Endodermal cell (in vitro differentiated cells): Measurements from ENCODE around the gene TBC1D1. TPM values are rescaled to one million over a fixed set of nuclear protein-coding genes. Genes with fewer than 3 reads are reported as not detected.

Experiments used
- DNase-seq: peaks from one replicate; pipeline ENCODE4 v3.0.0-alpha.2; 2017
- H3K27ac ChIP-seq: 2 replicates; pipeline ENCODE4 v1.5.1; 2013; ENCODE audit warnings: mild to moderate bottlenecking, low read depth, low read length, moderate library complexity
- H3K27me3 ChIP-seq: 2 replicates; pipeline ENCODE4 v1.6.1; 2013; ENCODE audit warnings: mild to moderate bottlenecking, low read length, moderate library complexity; ENCODE audit not compliant: insufficient read depth, control insufficient read depth, poor library complexity, severe bottlenecking
- H3K36me3 ChIP-seq: 2 replicates; pipeline ENCODE4 v1.7.0; 2013; ENCODE audit warnings: mild to moderate bottlenecking, low read length, moderate library complexity; ENCODE audit not compliant: control insufficient read depth, insufficient read depth
- H3K4me1 ChIP-seq: one replicate; pipeline ENCODE4 v1.7.0; 2013; ENCODE audit warnings: low read length; ENCODE audit not compliant: control insufficient read depth, insufficient read depth
- H3K4me3 ChIP-seq: 2 replicates; pipeline ENCODE4 v1.5.1; 2013; ENCODE audit warnings: mild to moderate bottlenecking, low read length, moderate library complexity
- H3K9ac ChIP-seq: 2 replicates; pipeline ENCODE4 v1.6.1; 2013; ENCODE audit warnings: mild to moderate bottlenecking, low read length, moderate library complexity; ENCODE audit not compliant: poor library complexity, severe bottlenecking; ENCODE audit errors: extremely low read depth
- H3K9me3 ChIP-seq: 2 replicates; pipeline ENCODE4 v1.6.1; 2013; ENCODE audit warnings: mild to moderate bottlenecking, low read length, moderate library complexity; ENCODE audit not compliant: control insufficient read depth
- H3K27ac Mint-ChIP-seq: 2 replicates; pipeline ENCODE4 v1.8.0; 2020; ENCODE audit warnings: mixed read lengths
- H3K27me3 Mint-ChIP-seq: 2 replicates; pipeline ENCODE4 v1.8.0; 2021; ENCODE audit warnings: mild to moderate bottlenecking, mixed read lengths; ENCODE audit not compliant: insufficient read depth
- H3K36me3 Mint-ChIP-seq: 2 replicates; pipeline ENCODE4 v1.8.0; 2020; ENCODE audit warnings: low read depth, mixed read lengths
- H3K4me1 Mint-ChIP-seq: 2 replicates; pipeline ENCODE4 v1.8.0; 2020; ENCODE audit warnings: mixed read lengths
- H3K4me3 Mint-ChIP-seq: 2 replicates; pipeline ENCODE4 v1.8.0; 2020; ENCODE audit warnings: mild to moderate bottlenecking, moderate library complexity, mixed read lengths
- H3K9me3 Mint-ChIP-seq: 2 replicates; pipeline ENCODE4 v1.8.0; 2020; ENCODE audit warnings: mild to moderate bottlenecking, mixed read lengths
- WGBS, 2 experiments: methylation state at CpG; one replicate each; pipeline versions ENCODE4 v1.1.5 to v1.1.7; 2013; ENCODE audit warnings: missing lambda C conversion rate in 2 of 2, mixed read lengths in 1 of 2; ENCODE audit not compliant: insufficient coverage in 1 of 2, insufficient read length in 1 of 2; 5-methylcytosine and 5-hydroxymethylcytosine counted together
- total RNA-seq, 2 donors: library from RNA; stranded (reverse); fragmentation: NEBNext Ultra II Directional in 1 of 2; extraction: Animal tissue kit (Norgen Biotek cat#: 25700) in 1 of 2; gene quantifications; 2 replicates in 1 of 2; 3 replicates in 1 of 2; pipeline ENCODE4 v1.2.1, GENCODE V29; 2021
- TF ChIP-seq, protein P1 (sequence below): fragments of 200-600 bp; sonication (generic); conservative IDR thresholded peaks from 2 replicates; pipeline ENCODE4 v1.5.0; 2021; ENCODE audit warnings: antibody characterized with exemption, mild to moderate bottlenecking

The TBC1D1 gene
- total RNA-seq, 2 donors from 2014 or later, result 110 to 122 TPM

DNA sequence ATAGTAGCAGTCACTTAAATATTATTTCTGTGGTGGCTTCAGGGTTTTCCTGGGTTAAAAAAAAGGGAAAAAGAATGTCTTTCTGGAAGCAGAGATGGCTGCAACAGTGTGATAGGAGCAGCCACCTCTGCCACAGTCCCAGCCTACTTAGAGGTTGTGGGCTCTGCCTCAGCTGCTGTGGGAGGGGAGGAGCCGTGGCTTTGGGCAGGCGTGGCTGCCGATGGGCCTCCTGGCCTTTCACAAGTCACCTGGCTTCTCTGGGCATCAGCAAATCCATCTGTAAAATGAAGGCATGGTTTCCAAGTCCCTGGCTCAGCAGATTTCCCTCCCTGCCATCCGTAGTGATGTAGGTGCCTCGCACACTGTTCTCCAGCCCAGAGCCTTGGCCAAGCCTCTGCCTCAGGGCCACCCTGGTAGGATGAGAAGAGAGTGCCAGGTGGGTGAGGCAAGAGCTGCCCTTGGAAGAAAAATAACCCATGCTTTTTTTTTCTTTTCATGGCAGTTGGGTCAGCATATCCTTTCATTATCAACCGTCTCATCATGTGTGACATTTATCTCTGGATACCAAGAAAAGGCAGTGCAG, 135.4 kb downstream of the TBC1D1 start:
- no peaks in the 10 kb centered on the region for H3K4me1 ChIP-seq
- peaks cover 33% of the 10 kb centered on the region for H3K36me3 ChIP-seq
- TF ChIP-seq, protein P1, sequence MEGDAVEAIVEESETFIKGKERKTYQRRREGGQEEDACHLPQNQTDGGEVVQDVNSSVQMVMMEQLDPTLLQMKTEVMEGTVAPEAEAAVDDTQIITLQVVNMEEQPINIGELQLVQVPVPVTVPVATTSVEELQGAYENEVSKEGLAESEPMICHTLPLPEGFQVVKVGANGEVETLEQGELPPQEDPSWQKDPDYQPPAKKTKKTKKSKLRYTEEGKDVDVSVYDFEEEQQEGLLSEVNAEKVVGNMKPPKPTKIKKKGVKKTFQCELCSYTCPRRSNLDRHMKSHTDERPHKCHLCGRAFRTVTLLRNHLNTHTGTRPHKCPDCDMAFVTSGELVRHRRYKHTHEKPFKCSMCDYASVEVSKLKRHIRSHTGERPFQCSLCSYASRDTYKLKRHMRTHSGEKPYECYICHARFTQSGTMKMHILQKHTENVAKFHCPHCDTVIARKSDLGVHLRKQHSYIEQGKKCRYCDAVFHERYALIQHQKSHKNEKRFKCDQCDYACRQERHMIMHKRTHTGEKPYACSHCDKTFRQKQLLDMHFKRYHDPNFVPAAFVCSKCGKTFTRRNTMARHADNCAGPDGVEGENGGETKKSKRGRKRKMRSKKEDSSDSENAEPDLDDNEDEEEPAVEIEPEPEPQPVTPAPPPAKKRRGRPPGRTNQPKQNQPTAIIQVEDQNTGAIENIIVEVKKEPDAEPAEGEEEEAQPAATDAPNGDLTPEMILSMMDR, result no peak
- peaks cover 46% of the 10 kb centered on the region for H3K36me3 Mint-ChIP-seq
- H3K27ac ChIP-seq, result no peak overlapping the region
- peaks cover 30% of the 10 kb centered on the region for H3K4me1 Mint-ChIP-seq
- H3K9me3 Mint-ChIP-seq, result peaks cover 2% of the 10 kb centered on the region
- no peak overlapping the region for H3K9ac ChIP-seq
- DNase-seq, result no peak
- no peak overlapping the region for H3K27ac Mint-ChIP-seq
- H3K27me3 Mint-ChIP-seq, result no peaks in the 10 kb centered on the region
- H3K27me3 ChIP-seq, result no peaks in the 10 kb centered on the region
- no peak overlapping the region for H3K4me3 ChIP-seq
- H3K4me3 Mint-ChIP-seq, result no peak overlapping the region
- no peaks in the 10 kb centered on the region for H3K9me3 ChIP-seq
- 94 to 100% methylated on average over 6 of the region's 6 CpGs for WGBS, 2 experiments

DNA sequence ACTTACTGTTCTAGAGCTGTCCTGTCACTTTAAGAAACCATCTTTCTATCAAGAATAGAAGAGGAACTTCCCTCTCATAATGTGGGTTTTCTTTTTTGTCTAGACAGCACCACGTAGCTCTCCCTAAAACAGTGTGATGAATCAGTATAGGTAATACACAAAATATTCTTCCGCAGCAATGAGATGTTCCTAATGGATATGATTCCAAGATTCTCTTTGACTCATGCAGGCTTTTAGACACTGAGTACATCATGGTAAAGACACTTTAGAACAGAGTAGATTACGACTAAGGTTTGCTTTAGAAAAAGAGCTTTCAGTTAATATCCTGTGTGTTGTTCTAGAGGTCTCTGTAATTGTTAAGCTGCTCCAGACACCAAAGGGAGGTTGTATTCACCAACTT, 139.1 kb downstream of the TBC1D1 start:
- no peak overlapping the region for H3K27ac Mint-ChIP-seq
- no peaks in the 10 kb centered on the region for H3K9me3 Mint-ChIP-seq
- no peaks in the 10 kb centered on the region for H3K9me3 ChIP-seq
- DNase-seq, result no peak
- no peak overlapping the region for H3K4me3 ChIP-seq
- peaks cover 28% of the 10 kb centered on the region for H3K36me3 Mint-ChIP-seq
- H3K27me3 ChIP-seq, result no peaks in the 10 kb centered on the region
- no peaks in the 10 kb centered on the region for H3K27me3 Mint-ChIP-seq
- peaks cover 7% of the 10 kb centered on the region for H3K4me1 Mint-ChIP-seq
- peak overlapping the region; percentile 93 for H3K27ac ChIP-seq
- WGBS, 2 experiments, result 50 to 65% methylated on average over 2 to 3 of the region's 3 CpGs
- no peak overlapping the region for H3K4me3 Mint-ChIP-seq
- no peak overlapping the region for H3K9ac ChIP-seq
- peaks cover 29% of the 10 kb centered on the region for H3K36me3 ChIP-seq
- TF ChIP-seq, protein P1, result no peak
- no peaks in the 10 kb centered on the region for H3K4me1 ChIP-seq

DNA sequence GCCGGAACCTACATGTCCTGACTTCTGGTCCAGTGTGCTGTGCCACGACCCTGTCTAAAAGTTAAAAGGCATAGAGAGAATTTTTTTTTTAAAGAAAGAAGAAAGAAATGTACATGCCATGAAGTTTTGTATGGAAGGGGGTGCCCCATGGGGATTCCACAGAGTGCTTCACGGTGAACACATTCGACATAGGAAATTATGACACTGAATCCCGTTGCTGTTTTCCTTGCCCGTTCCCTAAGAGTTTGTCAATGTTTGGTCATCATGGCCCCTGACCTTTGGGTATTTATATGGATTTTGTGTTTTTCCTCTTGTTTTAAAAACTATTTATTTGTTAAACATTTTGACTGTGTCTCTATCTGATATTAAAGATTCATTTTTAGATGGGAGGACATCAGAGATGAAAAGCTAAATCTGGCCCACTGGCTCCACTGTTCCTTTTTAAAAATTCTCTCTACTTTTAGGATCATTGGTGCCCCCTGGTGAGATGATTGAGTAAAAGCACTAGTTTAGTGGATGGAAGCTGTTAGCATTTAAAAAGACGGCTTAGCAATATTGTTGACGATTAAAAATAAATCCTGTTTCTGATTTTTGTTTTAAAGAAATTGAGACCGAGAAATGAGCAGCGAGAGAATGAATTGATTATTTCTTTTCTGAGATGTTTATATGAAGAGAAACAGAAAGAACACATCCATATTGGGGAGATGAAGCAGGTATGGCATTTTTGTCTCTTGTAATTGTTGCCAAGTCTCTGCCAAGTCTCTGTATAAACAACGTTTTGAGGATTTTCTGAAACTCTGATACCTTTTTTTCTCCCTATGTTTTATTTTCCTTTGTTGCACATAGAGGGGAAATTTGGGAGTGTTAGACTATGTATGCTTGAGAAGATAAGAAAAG, 144.3 kb downstream of the TBC1D1 start:
- no peak overlapping the region for H3K27ac ChIP-seq
- H3K4me3 ChIP-seq, result no peak overlapping the region
- H3K9ac ChIP-seq, result no peak overlapping the region
- no peak for DNase-seq
- no peaks in the 10 kb centered on the region for H3K4me1 ChIP-seq
- no peaks in the 10 kb centered on the region for H3K27me3 ChIP-seq
- H3K36me3 ChIP-seq, result peaks cover 30% of the 10 kb centered on the region
- H3K4me1 Mint-ChIP-seq, result no peaks in the 10 kb centered on the region
- no peak overlapping the region for H3K4me3 Mint-ChIP-seq
- peaks cover 13% of the 10 kb centered on the region for H3K36me3 Mint-ChIP-seq
- 78 to 82% methylated on average over 10 to 11 of the region's 11 CpGs for WGBS, 2 experiments
- no peaks in the 10 kb centered on the region for H3K27me3 Mint-ChIP-seq
- no peaks in the 10 kb centered on the region for H3K9me3 ChIP-seq
- TF ChIP-seq, protein P1, result peak; percentile 85
- no peaks in the 10 kb centered on the region for H3K9me3 Mint-ChIP-seq
- no peak overlapping the region for H3K27ac Mint-ChIP-seq
